ENCODE measurements around the gene CRADD.

DNA sequence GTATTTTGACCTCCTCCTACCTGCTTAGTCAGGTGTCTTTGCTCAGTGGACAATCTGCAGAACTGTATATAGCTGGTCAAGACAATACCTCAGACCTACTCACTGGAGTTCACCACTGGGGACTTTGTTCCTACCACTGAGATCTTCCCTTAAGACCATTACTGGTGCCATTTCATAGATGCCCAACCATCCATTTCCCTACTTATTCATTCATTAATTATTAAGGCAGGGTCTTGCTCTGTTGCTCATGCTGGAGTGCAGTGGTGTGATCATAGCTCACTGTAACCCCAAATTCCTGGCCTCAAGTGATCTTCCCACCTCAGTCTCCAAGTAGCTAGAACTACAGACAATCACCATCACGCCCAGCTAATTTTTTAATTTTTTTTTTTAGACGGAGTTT is 22.8 kb upstream of the CRADD start:
- TF ChIP-seq, protein P1, sequence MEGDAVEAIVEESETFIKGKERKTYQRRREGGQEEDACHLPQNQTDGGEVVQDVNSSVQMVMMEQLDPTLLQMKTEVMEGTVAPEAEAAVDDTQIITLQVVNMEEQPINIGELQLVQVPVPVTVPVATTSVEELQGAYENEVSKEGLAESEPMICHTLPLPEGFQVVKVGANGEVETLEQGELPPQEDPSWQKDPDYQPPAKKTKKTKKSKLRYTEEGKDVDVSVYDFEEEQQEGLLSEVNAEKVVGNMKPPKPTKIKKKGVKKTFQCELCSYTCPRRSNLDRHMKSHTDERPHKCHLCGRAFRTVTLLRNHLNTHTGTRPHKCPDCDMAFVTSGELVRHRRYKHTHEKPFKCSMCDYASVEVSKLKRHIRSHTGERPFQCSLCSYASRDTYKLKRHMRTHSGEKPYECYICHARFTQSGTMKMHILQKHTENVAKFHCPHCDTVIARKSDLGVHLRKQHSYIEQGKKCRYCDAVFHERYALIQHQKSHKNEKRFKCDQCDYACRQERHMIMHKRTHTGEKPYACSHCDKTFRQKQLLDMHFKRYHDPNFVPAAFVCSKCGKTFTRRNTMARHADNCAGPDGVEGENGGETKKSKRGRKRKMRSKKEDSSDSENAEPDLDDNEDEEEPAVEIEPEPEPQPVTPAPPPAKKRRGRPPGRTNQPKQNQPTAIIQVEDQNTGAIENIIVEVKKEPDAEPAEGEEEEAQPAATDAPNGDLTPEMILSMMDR (IDR thresholded peaks at IDR 0.05): no peak
- TF ChIP-seq POLR2A (IDR thresholded peaks at IDR 0.05): no peak
